ENCODE data around the gene R3HDM4.

Gene R3HDM4

DNA sequence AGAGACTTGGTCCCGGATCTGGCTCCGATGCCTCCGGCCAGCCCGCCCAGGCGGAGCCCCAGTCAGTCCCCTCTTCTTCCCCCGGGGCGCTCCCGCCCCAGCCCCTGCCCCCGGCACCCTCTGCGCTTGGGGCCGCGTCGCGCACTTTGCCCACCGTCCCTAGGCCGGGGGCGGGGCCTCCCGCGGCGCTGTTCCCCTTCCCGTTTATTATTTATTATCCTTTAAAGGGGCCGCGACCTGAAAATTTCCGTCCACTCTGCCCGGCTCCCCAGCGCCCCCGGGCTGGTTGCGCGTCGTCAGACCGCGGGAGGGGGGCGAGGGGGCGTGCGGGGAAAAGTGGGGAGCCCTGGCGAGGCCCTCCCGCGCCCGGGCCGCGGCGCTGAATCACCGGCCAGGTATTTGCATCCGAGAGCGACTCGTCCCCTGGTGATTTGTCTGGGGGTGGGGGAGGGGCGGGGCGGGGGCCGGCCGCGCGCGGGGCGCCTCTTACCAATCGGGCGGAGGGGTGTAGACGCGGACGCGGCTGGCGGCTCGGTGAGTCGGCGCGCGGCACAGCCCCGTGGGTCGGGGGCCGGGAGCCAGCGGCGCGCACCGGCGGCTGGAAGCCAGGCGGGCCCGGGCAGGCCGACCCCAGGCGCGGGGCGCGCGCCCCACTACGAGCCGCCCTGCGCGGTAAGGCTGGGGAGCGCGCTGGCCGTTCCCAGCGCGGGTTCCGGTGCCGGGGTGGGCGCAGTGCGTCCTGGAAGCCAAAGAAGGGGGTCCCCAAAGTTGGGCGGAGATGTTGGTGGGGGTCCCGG, 12.7 kb upstream of the R3HDM4 start, which contains the start of gene ARID3A:
ARID3A (plus strand) TSS at position 510 of the 797 bp plus-strand sequence. CDS start 3,494 bp downstream, outside the sequence.
- peak within 1 kb of the TSS; percentile 98 for H3K27ac ChIP-seq (ENCODE audit: low read depth, low read length)
- H3K18ac ChIP-seq (ENCODE audit: low read length) = peak within 1 kb of the TSS; percentile 98
- peak within 1 kb of the TSS; percentile 97 for H2AK5ac ChIP-seq (ENCODE audit: low read length)
- DNase-seq = peak; percentile 55 to 84
- peak within 1 kb of the TSS; percentile 100 for H3K14ac ChIP-seq (ENCODE audit: low read length)
- H4K8ac ChIP-seq (ENCODE audit: low read depth, low read length) = peak within 1 kb of the TSS; percentile 94
- peak within 1 kb of the TSS; percentile 76 for H2BK12ac ChIP-seq (ENCODE audit: low read length)
- H3K9me3 ChIP-seq (ENCODE audit: insufficient read depth, low read depth, low read length) = peaks cover 2% of the 10 kb centered on the region
- H4K91ac ChIP-seq (ENCODE audit: low read depth, low read length) = peak within 1 kb of the TSS; percentile 100
- peak within 1 kb of the TSS; percentile 100 for H2BK5ac ChIP-seq (ENCODE audit: low read depth, low read length, poor library complexity)
- peak within 1 kb of the TSS; percentile 98 for H3K4me3 ChIP-seq (ENCODE audit: low read depth, low read length)
- peaks cover 19 to 21% of the 10 kb centered on the region in 2 experiments for H3K36me3 ChIP-seq (ENCODE audit: control insufficient read depth in 1 of 2, insufficient read depth in 2 of 2, low read length in 2 of 2)
- H2BK120ac ChIP-seq (ENCODE audit: insufficient read depth, low read length, poor library complexity) = peak within 1 kb of the TSS; percentile 100
- peak within 1 kb of the TSS; percentile 100 for H3K4ac ChIP-seq (ENCODE audit: low read depth, low read length)
- H4K12ac ChIP-seq (ENCODE audit: low read depth, low read length) = peak within 1 kb of the TSS; percentile 95
- H3K4me1 ChIP-seq (ENCODE audit: control insufficient read depth in 1 of 2, insufficient read depth in 2 of 2, low read length in 2 of 2) = peaks cover 24 to 32% of the 10 kb centered on the region in 2 experiments
- H3K79me1 ChIP-seq (ENCODE audit: low read length) = peaks cover 53% of the 10 kb centered on the region
- peak within 1 kb of the TSS; percentile 87 for H3K4me2 ChIP-seq (ENCODE audit: low read length)
- peaks cover 4% of the 10 kb centered on the region for H3K27me3 ChIP-seq (ENCODE audit: insufficient read depth, low read length)
- no peak within 1 kb of the TSS for H3K23ac ChIP-seq (ENCODE audit: low read length)
- no CpG with 5 or more reads among the region's 97 CpGs for WGBS (ENCODE audit: extremely low coverage, insufficient coverage, insufficient read length)
- H2AFZ ChIP-seq (ENCODE audit: insufficient read depth, low read length, poor library complexity) = peak within 1 kb of the TSS; percentile 85
- H3K9ac ChIP-seq (ENCODE audit: low read length) = peak within 1 kb of the TSS; percentile 100
- H3K79me2 ChIP-seq (ENCODE audit: control insufficient read depth, insufficient read depth, low read length, poor library complexity) = peaks cover 38% of the 10 kb centered on the region

DNA sequence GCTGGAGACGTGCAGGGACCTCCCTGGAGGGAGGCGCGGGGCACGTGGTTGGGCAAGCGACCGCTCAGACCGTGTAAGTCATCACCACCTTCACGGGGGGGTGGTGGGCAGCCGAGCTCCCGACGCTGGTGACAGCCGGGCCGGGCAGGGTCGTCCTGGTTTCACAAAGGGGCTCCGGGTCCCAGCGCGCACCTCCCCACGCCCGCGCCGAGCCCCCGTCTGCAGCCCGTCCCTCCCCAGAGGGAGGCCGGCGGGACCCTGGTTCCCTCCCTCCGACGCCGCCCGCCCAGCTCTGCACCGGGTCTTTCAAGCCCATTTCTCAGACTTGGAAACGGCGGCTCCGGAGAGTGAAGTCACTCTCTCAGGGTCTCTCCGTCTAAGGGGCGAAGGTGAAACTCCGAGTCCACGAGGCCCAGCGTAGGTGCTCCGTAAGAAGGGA, 12.1 kb upstream of the R3HDM4 start:
- Histone ChIP-seq H2AK5ac (ENCODE audit: low read length) (peak overlapping the region; percentile 73), H2BK12ac (ENCODE audit: low read length) (peak overlapping the region; percentile 76), H3K14ac (ENCODE audit: low read length) (peak overlapping the region; percentile 86), H2BK5ac (ENCODE audit: low read depth, low read length, poor library complexity) (peak overlapping the region; percentile 91), H4K91ac (ENCODE audit: low read depth, low read length) (peak overlapping the region; percentile 96), H3K9me3 (ENCODE audit: insufficient read depth, low read depth, low read length) (peaks cover 2% of the 10 kb centered on the region), H3K36me3 (ENCODE audit: control insufficient read depth in 1 of 2, insufficient read depth in 2 of 2, low read length in 2 of 2) (peaks cover 17% of the 10 kb centered on the region in 2 experiments), H3K9ac (ENCODE audit: low read length) (no peak overlapping the region), H3K27ac (ENCODE audit: low read depth, low read length) (peak overlapping the region; percentile 98), H3K4me1 (ENCODE audit: control insufficient read depth in 1 of 2, insufficient read depth in 2 of 2, low read length in 2 of 2) (peaks cover 24 to 35% of the 10 kb centered on the region in 2 experiments), H3K79me2 (ENCODE audit: control insufficient read depth, insufficient read depth, low read length, poor library complexity) (peaks cover 38% of the 10 kb centered on the region), H4K8ac (ENCODE audit: low read depth, low read length) (peak overlapping the region; percentile 84), H4K12ac (ENCODE audit: low read depth, low read length) (peak overlapping the region; percentile 58), H3K18ac (ENCODE audit: low read length) (peak overlapping the region; percentile 83), H3K27me3 (ENCODE audit: insufficient read depth, low read length) (peaks cover 11% of the 10 kb centered on the region), H3K23ac (ENCODE audit: low read length) (no peak overlapping the region), H3K4me3 (ENCODE audit: low read depth, low read length) (peak overlapping the region; percentile 98), H2BK120ac (ENCODE audit: insufficient read depth, low read length, poor library complexity) (peak overlapping the region; percentile 96), H2AFZ (ENCODE audit: insufficient read depth, low read length, poor library complexity) (peak overlapping the region; percentile 85), H3K79me1 (ENCODE audit: low read length) (peaks cover 51% of the 10 kb centered on the region), H3K4me2 (ENCODE audit: low read length) (peak overlapping the region; percentile 59), H3K4ac (ENCODE audit: low read depth, low read length) (peak overlapping the region; percentile 87)
- peak; percentile 82 to 89 for DNase-seq
- no CpG with 5 or more reads among the region's 39 CpGs for WGBS (ENCODE audit: extremely low coverage, insufficient coverage, insufficient read length)

DNA sequence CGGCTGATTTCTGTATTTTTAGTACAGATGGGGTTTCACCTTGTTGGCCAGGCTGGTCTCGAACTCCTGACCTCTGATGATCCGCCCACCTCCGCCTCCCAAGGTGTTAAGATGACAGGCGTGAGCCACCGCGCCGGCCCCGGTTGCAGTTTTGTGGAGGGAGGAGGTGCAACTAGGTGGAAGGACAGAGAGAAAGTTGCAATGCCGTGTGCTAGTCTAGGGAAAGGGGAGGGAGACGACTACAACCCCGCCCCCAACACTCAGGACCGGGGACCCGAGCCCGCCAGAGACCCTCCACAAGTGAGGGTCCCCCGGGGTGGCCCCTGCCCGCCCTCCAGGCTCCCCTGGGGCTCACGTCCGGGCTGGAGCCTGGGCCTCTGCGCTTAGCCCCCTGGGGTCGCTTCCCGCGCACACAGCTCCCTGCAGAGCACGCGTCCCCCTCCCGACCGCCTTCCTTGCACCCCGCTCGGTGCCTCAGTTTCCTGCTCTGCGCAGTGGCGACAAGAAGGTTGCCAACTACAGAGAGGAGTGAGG, 11.6 kb upstream of the R3HDM4 start:
- no CpG with 5 or more reads among the region's 31 CpGs for WGBS (ENCODE audit: extremely low coverage, insufficient coverage, insufficient read length)

DNA sequence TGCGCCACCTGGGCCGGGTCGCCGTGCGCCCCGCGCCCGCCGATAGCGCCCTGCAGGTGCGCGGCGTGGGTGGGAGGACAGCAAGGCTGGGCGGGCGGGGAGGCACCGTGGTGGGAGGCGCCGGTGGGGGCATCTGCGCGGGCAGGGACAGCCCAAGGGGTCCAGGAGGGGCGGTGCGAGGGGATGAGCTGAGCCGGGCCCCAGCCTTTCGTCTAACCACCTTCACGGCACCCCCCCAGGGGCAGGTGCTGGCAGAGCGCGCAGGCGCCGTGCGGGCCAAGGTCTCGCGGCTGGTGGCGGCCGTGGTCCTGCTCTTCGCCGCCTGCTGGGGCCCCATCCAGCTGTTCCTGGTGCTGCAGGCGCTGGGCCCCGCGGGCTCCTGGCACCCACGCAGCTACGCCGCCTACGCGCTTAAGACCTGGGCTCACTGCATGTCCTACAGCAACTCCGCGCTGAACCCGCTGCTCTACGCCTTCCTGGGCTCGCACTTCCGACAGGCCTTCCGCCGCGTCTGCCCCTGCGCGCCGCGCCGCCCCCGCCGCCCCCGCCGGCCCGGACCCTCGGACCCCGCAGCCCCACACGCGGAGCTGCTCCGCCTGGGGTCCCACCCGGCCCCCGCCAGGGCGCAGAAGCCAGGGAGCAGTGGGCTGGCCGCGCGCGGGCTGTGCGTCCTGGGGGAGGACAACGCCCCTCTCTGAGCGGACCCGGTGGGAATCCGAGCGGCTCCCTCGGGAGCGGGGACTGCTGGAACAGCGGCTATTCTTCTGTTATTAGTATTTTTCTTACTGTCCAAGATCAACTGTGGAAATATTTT, 7.2 kb upstream of the R3HDM4 start:
- no peak overlapping the region for H3K4ac ChIP-seq (ENCODE audit: low read depth, low read length)
- no peak overlapping the region for H3K23ac ChIP-seq (ENCODE audit: low read length)
- peaks cover 9% of the 10 kb centered on the region for H3K79me2 ChIP-seq (ENCODE audit: control insufficient read depth, insufficient read depth, low read length, poor library complexity)
- H3K9ac ChIP-seq (ENCODE audit: low read length) = no peak overlapping the region
- no peak overlapping the region for H3K18ac ChIP-seq (ENCODE audit: low read length)
- H3K4me2 ChIP-seq (ENCODE audit: low read length) = peak overlapping the region; percentile 54
- no peak overlapping the region for H4K91ac ChIP-seq (ENCODE audit: low read depth, low read length)
- no peak overlapping the region for H4K8ac ChIP-seq (ENCODE audit: low read depth, low read length)
- WGBS (ENCODE audit: extremely low coverage, insufficient coverage, insufficient read length) = no CpG with 5 or more reads among the region's 84 CpGs
- H3K27ac ChIP-seq (ENCODE audit: low read depth, low read length) = no peak overlapping the region
- H3K79me1 ChIP-seq (ENCODE audit: low read length) = peaks cover 23% of the 10 kb centered on the region
- H2BK12ac ChIP-seq (ENCODE audit: low read length) = no peak overlapping the region
- peaks cover 40% of the 10 kb centered on the region for H3K27me3 ChIP-seq (ENCODE audit: insufficient read depth, low read length)
- no peak overlapping the region for H3K4me3 ChIP-seq (ENCODE audit: low read depth, low read length)
- peak; percentile 51 to 62 for DNase-seq
- no peak overlapping the region for H2AK5ac ChIP-seq (ENCODE audit: low read length)
- H2AFZ ChIP-seq (ENCODE audit: insufficient read depth, low read length, poor library complexity) = peak overlapping the region; percentile 39
- peaks cover 13% of the 10 kb centered on the region for H3K9me3 ChIP-seq (ENCODE audit: insufficient read depth, low read depth, low read length)
- H4K12ac ChIP-seq (ENCODE audit: low read depth, low read length) = no peak overlapping the region
- H3K4me1 ChIP-seq (ENCODE audit: control insufficient read depth in 1 of 2, insufficient read depth in 2 of 2, low read length in 2 of 2) = peaks cover 18 to 32% of the 10 kb centered on the region in 2 experiments
- H3K14ac ChIP-seq (ENCODE audit: low read length) = no peak overlapping the region
- H3K36me3 ChIP-seq (ENCODE audit: control insufficient read depth in 1 of 2, insufficient read depth in 2 of 2, low read length in 2 of 2) = no peaks in the 10 kb centered on the region
- H2BK120ac ChIP-seq (ENCODE audit: insufficient read depth, low read length, poor library complexity) = no peak overlapping the region
- no peak overlapping the region for H2BK5ac ChIP-seq (ENCODE audit: low read depth, low read length, poor library complexity)

More for the DNA sequence above, 11.6 kb upstream of the R3HDM4 start:
- Histone ChIP-seq H3K36me3 (ENCODE audit: control insufficient read depth in 1 of 2, insufficient read depth in 2 of 2, low read length in 2 of 2) (peaks cover 12% of the 10 kb centered on the region in 2 experiments), H2BK120ac (ENCODE audit: insufficient read depth, low read length, poor library complexity) (peak overlapping the region; percentile 96), H4K8ac (ENCODE audit: low read depth, low read length) (peak overlapping the region; percentile 84), H3K23ac (ENCODE audit: low read length) (no peak overlapping the region), H3K9me3 (ENCODE audit: insufficient read depth, low read depth, low read length) (peaks cover 5% of the 10 kb centered on the region), H3K9ac (ENCODE audit: low read length) (peak overlapping the region; percentile 1), H3K27ac (ENCODE audit: low read depth, low read length) (peak overlapping the region; percentile 98), H3K79me2 (ENCODE audit: control insufficient read depth, insufficient read depth, low read length, poor library complexity) (peaks cover 35% of the 10 kb centered on the region), H3K4ac (ENCODE audit: low read depth, low read length) (peak overlapping the region; percentile 87), H3K4me3 (ENCODE audit: low read depth, low read length) (peak overlapping the region; percentile 98), H2BK12ac (ENCODE audit: low read length) (peak overlapping the region; percentile 76), H2BK5ac (ENCODE audit: low read depth, low read length, poor library complexity) (peak overlapping the region; percentile 91), H3K79me1 (ENCODE audit: low read length) (peaks cover 47% of the 10 kb centered on the region), H3K18ac (ENCODE audit: low read length) (peak overlapping the region; percentile 83), H4K12ac (ENCODE audit: low read depth, low read length) (peak overlapping the region; percentile 58), H4K91ac (ENCODE audit: low read depth, low read length) (peak overlapping the region; percentile 96), H2AK5ac (ENCODE audit: low read length) (peak overlapping the region; percentile 73), H3K27me3 (ENCODE audit: insufficient read depth, low read length) (peaks cover 15% of the 10 kb centered on the region), H3K4me2 (ENCODE audit: low read length) (peak overlapping the region; percentile 59), H3K4me1 (ENCODE audit: control insufficient read depth in 1 of 2, insufficient read depth in 2 of 2, low read length in 2 of 2) (peaks cover 24 to 34% of the 10 kb centered on the region in 2 experiments), H3K14ac (ENCODE audit: low read length) (peak overlapping the region; percentile 86), H2AFZ (ENCODE audit: insufficient read depth, low read length, poor library complexity) (peak overlapping the region; percentile 85)
- peak in 1 of 2 donors; percentile 35 for DNase-seq
